ENCODE measurements around the gene LDHA. TPM values are rescaled to one million over a fixed set of nuclear protein-coding genes. Genes with fewer than 3 reads are reported as not detected.

The LDHA gene
- polyA plus RNA-seq, 2 of the 4 experiments (the other 2 are of a cell fraction), result 2,571 to 4,418 TPM

- TF ChIP-seq ESRRA (IDR thresholded peaks at IDR 0.05; ENCODE audit: borderline replicate concordance, low read length) (peak; percentile 85), CEBPB (IDR thresholded peaks at IDR 0.05) (peak in 1 of 2 experiments; percentile 56; a peak in 1 of 4 replicates), KDM5A (IDR thresholded peaks at IDR 0.05) (no peak), EHF (CRISPR knock-in tag; IDR thresholded peaks at IDR 0.05) (no peak), GATA3 (IDR thresholded peaks at IDR 0.05; ENCODE audit: borderline replicate concordance) (peak; percentile 41; the same call in 1 of the 2 replicates), MYC (IDR thresholded peaks at IDR 0.05; ENCODE audit: borderline replicate concordance, low read length) (peak; percentile 36; the same call in 1 of the 2 replicates), HDAC2 (IDR thresholded peaks at IDR 0.05) (no peak), HOXB5 (CRISPR knock-in tag; IDR thresholded peaks at IDR 0.05) (no peak), NFE2L2 (conservative IDR thresholded peaks at IDR 0.05; ENCODE audit: low read length) (no peak), RARB (CRISPR knock-in tag; IDR thresholded peaks at IDR 0.05) (no peak), ZNF302 (CRISPR knock-in tag; IDR thresholded peaks at IDR 0.05) (no peak), RNF2 (IDR thresholded peaks at IDR 0.05; ENCODE audit: borderline replicate concordance, low read depth) (no peak), POLR2A (IDR thresholded peaks at IDR 0.05; ENCODE audit: low read length) (no peak; the same call in 1 of the 2 replicates), CHD4 (IDR thresholded peaks at IDR 0.05; ENCODE audit: borderline replicate concordance) (no peak), HOXA7 (CRISPR knock-in tag; IDR thresholded peaks at IDR 0.05) (no peak), NPAS2 (CRISPR knock-in tag; IDR thresholded peaks at IDR 0.05; ENCODE audit: borderline replicate concordance) (no peak), ZC3H11A (IDR thresholded peaks at IDR 0.05) (no peak), RCOR1 (IDR thresholded peaks at IDR 0.05; ENCODE audit: low read depth, low read length) (no peak), CBX8 (IDR thresholded peaks at IDR 0.05) (no peak), TP53 (CRISPR knock-in tag; IDR thresholded peaks at IDR 0.05) (no peak), RAD21 (conservative IDR thresholded peaks at IDR 0.05 in 1 of 2, IDR thresholded peaks at IDR 0.05 in 1 of 2) (0 out of 5 replicates have a peak, but pooled peaks of 1 of the 2 experiments have one; percentile 10)
- TF ChIP-seq, protein P1, sequence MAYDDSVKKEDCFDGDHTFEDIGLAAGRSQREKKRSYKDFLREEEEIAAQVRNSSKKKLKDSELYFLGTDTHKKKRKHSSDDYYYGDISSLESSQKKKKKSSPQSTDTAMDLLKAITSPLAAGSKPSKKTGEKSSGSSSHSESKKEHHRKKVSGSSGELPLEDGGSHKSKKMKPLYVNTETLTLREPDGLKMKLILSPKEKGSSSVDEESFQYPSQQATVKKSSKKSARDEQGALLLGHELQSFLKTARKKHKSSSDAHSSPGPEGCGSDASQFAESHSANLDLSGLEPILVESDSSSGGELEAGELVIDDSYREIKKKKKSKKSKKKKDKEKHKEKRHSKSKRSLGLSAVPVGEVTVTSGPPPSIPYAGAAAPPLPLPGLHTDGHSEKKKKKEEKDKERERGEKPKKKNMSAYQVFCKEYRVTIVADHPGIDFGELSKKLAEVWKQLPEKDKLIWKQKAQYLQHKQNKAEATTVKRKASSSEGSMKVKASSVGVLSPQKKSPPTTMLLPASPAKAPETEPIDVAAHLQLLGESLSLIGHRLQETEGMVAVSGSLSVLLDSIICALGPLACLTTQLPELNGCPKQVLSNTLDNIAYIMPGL (CRISPR knock-in tag; IDR thresholded peaks at IDR 0.05; ENCODE audit: borderline replicate concordance), result no peak
- TF ChIP-seq, protein P2, sequence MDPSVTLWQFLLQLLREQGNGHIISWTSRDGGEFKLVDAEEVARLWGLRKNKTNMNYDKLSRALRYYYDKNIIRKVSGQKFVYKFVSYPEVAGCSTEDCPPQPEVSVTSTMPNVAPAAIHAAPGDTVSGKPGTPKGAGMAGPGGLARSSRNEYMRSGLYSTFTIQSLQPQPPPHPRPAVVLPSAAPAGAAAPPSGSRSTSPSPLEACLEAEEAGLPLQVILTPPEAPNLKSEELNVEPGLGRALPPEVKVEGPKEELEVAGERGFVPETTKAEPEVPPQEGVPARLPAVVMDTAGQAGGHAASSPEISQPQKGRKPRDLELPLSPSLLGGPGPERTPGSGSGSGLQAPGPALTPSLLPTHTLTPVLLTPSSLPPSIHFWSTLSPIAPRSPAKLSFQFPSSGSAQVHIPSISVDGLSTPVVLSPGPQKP (IDR thresholded peaks at IDR 0.05; ENCODE audit: low read depth, low read length), result no peak
- TF ChIP-seq, protein P3, sequence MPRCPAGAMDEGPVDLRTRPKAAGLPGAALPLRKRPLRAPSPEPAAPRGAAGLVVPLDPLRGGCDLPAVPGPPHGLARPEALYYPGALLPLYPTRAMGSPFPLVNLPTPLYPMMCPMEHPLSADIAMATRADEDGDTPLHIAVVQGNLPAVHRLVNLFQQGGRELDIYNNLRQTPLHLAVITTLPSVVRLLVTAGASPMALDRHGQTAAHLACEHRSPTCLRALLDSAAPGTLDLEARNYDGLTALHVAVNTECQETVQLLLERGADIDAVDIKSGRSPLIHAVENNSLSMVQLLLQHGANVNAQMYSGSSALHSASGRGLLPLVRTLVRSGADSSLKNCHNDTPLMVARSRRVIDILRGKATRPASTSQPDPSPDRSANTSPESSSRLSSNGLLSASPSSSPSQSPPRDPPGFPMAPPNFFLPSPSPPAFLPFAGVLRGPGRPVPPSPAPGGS (IDR thresholded peaks at IDR 0.05), result no peak
- TF ChIP-seq, protein P4, sequence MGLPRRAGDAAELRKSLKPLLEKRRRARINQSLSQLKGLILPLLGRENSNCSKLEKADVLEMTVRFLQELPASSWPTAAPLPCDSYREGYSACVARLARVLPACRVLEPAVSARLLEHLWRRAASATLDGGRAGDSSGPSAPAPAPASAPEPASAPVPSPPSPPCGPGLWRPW (IDR thresholded peaks at IDR 0.05), result no peak
Measured at GRCh38 chr11:18383388-18384156, 10.8 kb upstream of the LDHA start (continued).

All from A549 (cell line).